HCT116 (cell line): ENCODE results near the gene FN3K. TPM values are rescaled to one million over a fixed set of nuclear protein-coding genes. Genes with fewer than 3 reads are reported as not detected.

Experiments
- ATAC-seq: fragments of 200-7000 bp; cut with Tn5 transposase; 2 replicates; pipeline ENCODE4 v1.9.1; 2020; ENCODE audit warnings: mild to moderate bottlenecking, moderate library complexity
- BruUV-seq: library from RNA; stranded (reverse); fragments of 400-500 nt; replicated peaks from 2 replicates; lab custom pipeline; 2021; lab: Mats Ljungman, UMichigan
- CTCF ChIA-PET: fragments of 300-600 bp; sonication (Branson Sonifier 250); formaldehyde crosslinking; loops from one replicate; lab custom pipeline; 2021; ENCODE audit warnings: antibody characterized with exemption; lab: Charles Lee
- POLR2A ChIA-PET: fragments of 300-600, 350-600 bp; sonication (Branson Sonifier 250); formaldehyde crosslinking; loops from one replicate; lab custom pipeline; 2021; ENCODE audit warnings: antibody characterized with exemption; lab: Charles Lee
- RAD21 ChIA-PET, 2 experiments: fragments of 300-600 bp; sonication (Branson Sonifier 250); formaldehyde crosslinking; loops; one replicate each; lab custom pipeline; 2023; ENCODE audit warnings: low total read pairs in 2 of 2; ENCODE audit not compliant: uncharacterized antibody in 2 of 2, unreplicated experiment in 2 of 2, low non-redundant PET in 1 of 2; lab: Charles Lee
- DNase-seq: peaks from one replicate; pipeline ENCODE4 v3.0.0-alpha.2; 2010; ENCODE audit warnings: low read depth, low spot score
- H2AFZ ChIP-seq: fragments of 200-600 bp; shearing (Covaris generic), sonication (generic); 2 replicates; pipeline ENCODE4 v1.6.1; 2017; ENCODE audit warnings: low read depth, mixed run types, mixed read lengths, antibody characterized with exemption, low read length; ENCODE audit not compliant: poor library complexity, severe bottlenecking
- H3K27ac ChIP-seq: 2 replicates; pipeline ENCODE4 v1.5.1; 2012; ENCODE audit warnings: low read depth, low read length
- H3K27me3 ChIP-seq: fragments of 200-600 bp; sonication (generic); 2 replicates; pipeline ENCODE4 v1.6.1; 2016; ENCODE audit warnings: mixed run types, low read length, mixed read lengths; ENCODE audit not compliant: insufficient read depth
- H3K36me3 ChIP-seq, 2 experiments: fragments of 200-500 bp in 1 of 2; fragments of 200-600 bp in 1 of 2; sonication (Bioruptor generic) in 1 of 2; sonication (generic) in 1 of 2; 2 replicates each; pipeline versions ENCODE4 v1.5.1 to v1.6.1; 2014 to 2016; ENCODE audit warnings: low read length in 2 of 2, inconsistent platforms in 1 of 2, mixed read lengths in 1 of 2, mixed run types in 1 of 2; ENCODE audit not compliant: insufficient read depth in 2 of 2, control insufficient read depth in 1 of 2
- H3K4me1 ChIP-seq, 2 experiments: fragments of 200-600 bp in 1 of 2; sonication (generic) in 1 of 2; 2 replicates each; pipeline versions ENCODE4 v1.5.1 to v1.6.1; 2012 to 2017; ENCODE audit warnings: low read length in 2 of 2, inconsistent platforms in 1 of 2, mild to moderate bottlenecking in 1 of 2, mixed read lengths in 1 of 2, mixed run types in 1 of 2, moderate library complexity in 1 of 2; ENCODE audit not compliant: insufficient read depth in 2 of 2, control insufficient read depth in 1 of 2
- H3K4me2 ChIP-seq: fragments of 200-600 bp; sonication (generic); 2 replicates; pipeline ENCODE4 v1.6.1; 2017; ENCODE audit warnings: mixed run types, low read length, mixed read lengths
- H3K4me3 ChIP-seq, 2 experiments: fragments of 200-600 bp in 1 of 2; sonication (generic) in 1 of 2; replicated peaks in 1 of 2; 2 replicates each; pipeline ENCODE4 v1.5.1; 2011 to 2016; ENCODE audit warnings: low read length in 2 of 2, control low read depth in 1 of 2, low read depth in 1 of 2, mild to moderate bottlenecking in 1 of 2, mixed read lengths in 1 of 2, mixed run types in 1 of 2
- H3K79me2 ChIP-seq: fragments of 200-600 bp; sonication (generic); 2 replicates; pipeline ENCODE4 v1.6.1; 2017; ENCODE audit warnings: mild to moderate bottlenecking, mixed run types, low read length, moderate library complexity, mixed read lengths; ENCODE audit not compliant: insufficient read depth
- H3K9ac ChIP-seq: fragments of 200-600 bp; sonication (generic); 2 replicates; pipeline ENCODE4 v1.6.1; 2016; ENCODE audit warnings: low read length, mixed read lengths
- H3K9me2 ChIP-seq: fragments of 200-600 bp; sonication (generic), shearing (Covaris generic); 2 replicates; pipeline ENCODE4 v1.6.1; 2017; ENCODE audit warnings: mixed run types, mild to moderate bottlenecking, moderate library complexity; ENCODE audit not compliant: insufficient read depth
- H3K9me3 ChIP-seq, 2 experiments: fragments of 200-500 bp in 1 of 2; fragments of 200-600 bp in 1 of 2; sonication (Bioruptor generic) in 1 of 2; sonication (generic) in 1 of 2; 2 replicates each; pipeline ENCODE4 v1.6.1; 2014 to 2017; ENCODE audit warnings: low read length in 2 of 2, mixed read lengths in 2 of 2, inconsistent platforms in 1 of 2, low read depth in 1 of 2, mild to moderate bottlenecking in 1 of 2, mixed run types in 1 of 2, moderate library complexity in 1 of 2; ENCODE audit not compliant: control insufficient read depth in 1 of 2, insufficient read depth in 1 of 2
- H4K20me1 ChIP-seq: fragments of 200-600 bp; sonication (generic), shearing (Covaris generic); 2 replicates; pipeline ENCODE4 v1.6.1; 2017; ENCODE audit warnings: mixed run types, mild to moderate bottlenecking, moderate library complexity; ENCODE audit not compliant: insufficient read depth
- ATF3 ChIP-seq: IDR thresholded peaks from 2 replicates; pipeline ENCODE4 v1.6.1; 2012
- EGR1 ChIP-seq: IDR thresholded peaks from 2 replicates; pipeline ENCODE4 v1.6.1; 2012; ENCODE audit warnings: low read depth
- ELF1 ChIP-seq: IDR thresholded peaks from 2 replicates; pipeline ENCODE4 v1.6.1; 2012; ENCODE audit warnings: low read depth, borderline replicate concordance
- EZH2 ChIP-seq: fragments of 200-600 bp; sonication (generic); IDR thresholded peaks from 2 replicates; pipeline ENCODE4 v1.6.1; 2017; ENCODE audit warnings: antibody characterized with exemption, mixed run types
- EZH2phosphoT487 ChIP-seq: fragments of 200-600 bp; IDR thresholded peaks from 2 replicates; pipeline ENCODE4 v1.6.1; 2018; ENCODE audit warnings: antibody characterized with exemption, borderline replicate concordance
- POLR2A ChIP-seq: IDR thresholded peaks from 2 replicates; pipeline ENCODE4 v1.7.0; 2011; ENCODE audit warnings: borderline replicate concordance; ENCODE audit not compliant: insufficient read depth, insufficient read length; ENCODE audit errors: extremely low read depth
- POLR2AphosphoS5 ChIP-seq: IDR thresholded peaks from 2 replicates; pipeline ENCODE4 v1.6.1; 2011; ENCODE audit warnings: mild to moderate bottlenecking, low read depth, low read length, moderate library complexity
- RAD21 ChIP-seq: IDR thresholded peaks from 2 replicates; pipeline ENCODE4 v1.6.1; 2012; ENCODE audit warnings: low read depth, mild to moderate bottlenecking
- REST ChIP-seq: IDR thresholded peaks from 2 replicates; pipeline ENCODE4 v1.6.1; 2012; ENCODE audit warnings: low read depth
- SIN3A ChIP-seq: IDR thresholded peaks from 2 replicates; pipeline ENCODE4 v1.6.1; 2012; ENCODE audit warnings: low read depth
- SP1 ChIP-seq: IDR thresholded peaks from 2 replicates; pipeline ENCODE4 v1.6.1; 2012; ENCODE audit warnings: low read depth
- TCF7L2 ChIP-seq: IDR thresholded peaks from 2 replicates; pipeline ENCODE4 v1.7.0; 2011; ENCODE audit warnings: borderline replicate concordance, inconsistent platforms; ENCODE audit not compliant: insufficient read depth, insufficient read length; ENCODE audit errors: extremely low read depth
- ZFX ChIP-seq: fragments of 450-650 bp; IDR thresholded peaks from 2 replicates; pipeline ENCODE4 v1.6.1; 2017
- ZNF274 ChIP-seq: fragments of 200-500 bp; sonication (Bioruptor generic); IDR thresholded peaks from 2 replicates; pipeline ENCODE4 v1.6.1; 2014; ENCODE audit warnings: mild to moderate bottlenecking, low read depth, low read length, inconsistent platforms
- intact Hi-C: fragments of 100-400 bp; cut with micrococcal nuclease; formaldehyde crosslinking; loops from 2 replicates; pipeline ENCODE4 v1.10.0; 2022
- total RNA-seq: library from RNA; stranded (reverse); gene quantifications from one replicate; pipeline ENCODE4 v1.2.1, GENCODE V29; 2021; ENCODE audit not compliant: unreplicated experiment

The FN3K gene
- total RNA-seq, 1 experiment from 2014 or later: 9.9 TPM

- Histone ChIP-seq H3K9me2 (no peaks in the 10 kb centered on the region), H2AFZ (no peak overlapping the region), H3K9me3 (no peaks in the 10 kb centered on the region), H4K20me1 (no peaks in the 10 kb centered on the region), H3K9ac (no peak overlapping the region), H3K79me2 (peaks cover 46% of the 10 kb centered on the region), H3K27ac (no peak overlapping the region), H3K4me1 (peaks cover 0 to 5% of the 10 kb centered on the region in 2 experiments; a peak in 1 of 4 replicates), H3K27me3 (no peaks in the 10 kb centered on the region), H3K36me3 (peaks cover 2 to 8% of the 10 kb centered on the region in 2 experiments; a peak in 2 of 4 replicates), H3K4me2 (no peak overlapping the region), H3K4me3 (no peak overlapping the region)
- ChIA-PET RAD21 (no interaction called here), POLR2A (no interaction called here), CTCF (no interaction called here)
- TF ChIP-seq TCF7L2: no peak
- TF ChIP-seq RAD21: no peak
- TF ChIP-seq REST: no peak
- TF ChIP-seq EZH2phosphoT487: no peak
- no peak for TF ChIP-seq ELF1
- no peak for TF ChIP-seq POLR2AphosphoS5
- no peak for TF ChIP-seq SP1
- no peak for TF ChIP-seq ZFX
- TF ChIP-seq SIN3A: no peak
- TF ChIP-seq EZH2: no peak
- no peak for TF ChIP-seq ATF3
- no peak for TF ChIP-seq ZNF274
- no peak for TF ChIP-seq POLR2A
- TF ChIP-seq EGR1: no peak
- BruUV-seq: no TSS peak
- intact Hi-C loops: no loop called here
- DNase-seq (no peak), ATAC-seq (no peak)
Measured at GRCh38 chr17:82794781-82795482, 59.5 kb downstream of the FN3K start.
